Activated CD4-positive, alpha-beta T cell treated with anti-CD3 and anti-CD28 coated beads, Interleukin-2, amount 50 U/mL, for 16 hours (primary cell): ENCODE data around the gene MICAL2.

Experiments used
- DNase-seq: peaks from one replicate; pipeline ENCODE4 v3.0.0-alpha.2; 2020

Gene MICAL2

DNA sequence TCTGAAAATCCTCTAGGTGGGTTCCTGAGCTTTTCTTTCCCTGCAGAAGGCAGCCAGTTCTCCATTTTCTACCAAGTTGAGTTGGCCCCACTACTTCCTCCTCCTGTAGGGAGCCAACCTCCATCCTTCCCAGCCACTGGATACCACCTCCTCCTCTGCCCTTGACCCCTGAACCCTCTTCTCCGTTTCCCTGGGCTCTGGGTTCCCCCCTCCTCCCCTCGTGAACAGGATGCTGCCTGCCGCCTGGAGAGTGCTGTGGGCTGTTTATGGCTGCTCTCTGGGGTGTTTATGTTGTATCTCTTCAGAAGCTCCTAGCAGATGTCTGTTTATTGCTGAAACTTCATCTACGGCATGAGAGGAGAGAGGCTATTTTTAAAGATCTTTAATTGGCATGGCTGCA, 8.6 kb downstream of the MICAL2 start:
- no peak for DNase-seq

DNA sequence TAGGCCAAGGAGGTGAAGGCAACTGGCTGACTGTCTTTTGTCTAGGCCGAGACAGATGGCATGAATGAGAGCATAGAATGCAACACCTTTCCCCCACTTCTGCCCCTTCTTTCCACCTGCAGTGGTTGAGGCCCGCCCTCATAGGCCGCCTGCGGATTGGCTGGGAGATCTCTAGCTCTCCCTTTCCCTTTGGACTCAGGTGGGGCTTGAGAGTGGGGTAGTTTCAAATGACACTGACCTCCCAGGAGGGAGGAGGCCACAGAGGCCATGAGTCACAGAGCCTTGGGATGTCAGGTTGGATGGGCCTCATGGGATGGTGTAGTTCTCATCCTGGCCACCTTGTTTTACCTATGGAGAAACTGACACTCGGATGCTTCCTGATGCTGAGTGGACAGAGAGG, 9.1 kb downstream of the MICAL2 start:
- no peak for DNase-seq

DNA sequence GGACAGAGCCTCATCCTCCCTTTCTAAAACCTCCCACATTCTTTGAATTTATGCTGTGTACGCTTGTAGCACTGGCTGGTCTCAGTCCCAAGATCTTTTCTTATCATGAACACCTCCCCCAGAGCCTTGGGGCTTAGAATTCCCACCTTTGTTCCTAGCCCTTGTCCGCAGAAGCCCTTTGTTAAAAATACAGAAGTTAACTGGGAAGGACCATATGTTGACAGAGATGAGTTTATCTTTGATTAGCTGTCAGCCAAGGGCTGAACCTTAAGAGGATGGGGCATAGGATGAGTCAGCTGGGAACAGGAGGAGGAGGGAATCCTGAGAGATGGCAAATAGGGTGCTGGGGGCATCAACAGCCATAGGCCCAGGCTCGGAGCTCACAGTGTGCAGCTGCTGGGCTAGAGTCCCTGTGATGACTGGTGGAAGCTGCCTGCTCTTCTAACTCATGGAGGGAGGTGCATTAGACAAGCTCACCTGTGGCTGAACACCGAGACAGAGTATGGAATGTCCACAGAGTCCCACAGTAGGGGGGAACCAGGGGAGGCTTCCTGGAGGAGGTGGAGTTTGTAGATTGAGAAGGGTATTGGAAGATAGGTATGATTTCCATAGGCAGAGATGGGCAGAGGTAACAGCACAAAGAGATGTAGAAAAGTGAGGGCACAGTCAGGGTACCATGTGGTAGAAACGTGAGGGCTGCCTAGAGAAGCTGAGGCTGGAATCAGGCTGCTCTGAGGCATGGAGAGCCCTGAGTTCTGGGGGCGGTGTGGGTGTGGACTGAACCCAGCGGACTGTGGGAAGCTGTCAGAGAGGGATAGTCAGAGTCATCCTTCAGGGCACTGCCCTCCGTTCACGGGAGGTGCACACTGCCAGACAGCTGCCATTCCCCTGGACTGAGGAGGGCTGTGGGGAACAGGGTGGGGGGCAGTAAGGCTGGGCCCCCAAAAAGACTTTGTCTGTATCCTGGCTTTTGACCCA, 9.9 kb downstream of the MICAL2 start:
- DNase-seq: no peak

DNA sequence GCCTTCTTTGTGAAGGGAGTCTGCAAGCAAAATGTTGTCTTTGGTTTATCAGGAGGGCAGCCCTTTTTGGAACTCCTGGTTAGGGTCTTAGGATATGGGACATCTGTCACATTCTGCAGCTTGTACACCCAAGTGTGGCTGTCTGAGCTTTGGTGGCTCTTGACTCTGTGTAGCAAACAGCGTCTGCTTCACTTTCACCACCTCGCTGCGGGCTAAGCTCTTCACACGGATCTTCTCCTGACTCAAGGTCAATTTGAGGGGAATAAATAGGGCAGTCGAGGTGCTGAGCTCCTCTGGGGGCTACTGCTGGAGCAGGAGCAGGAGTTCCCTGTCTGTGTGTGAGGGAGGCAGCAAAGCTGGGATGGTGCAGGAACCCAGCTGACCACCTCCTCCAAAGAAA, 10.6 kb downstream of the MICAL2 start:
- DNase-seq: no peak

DNA sequence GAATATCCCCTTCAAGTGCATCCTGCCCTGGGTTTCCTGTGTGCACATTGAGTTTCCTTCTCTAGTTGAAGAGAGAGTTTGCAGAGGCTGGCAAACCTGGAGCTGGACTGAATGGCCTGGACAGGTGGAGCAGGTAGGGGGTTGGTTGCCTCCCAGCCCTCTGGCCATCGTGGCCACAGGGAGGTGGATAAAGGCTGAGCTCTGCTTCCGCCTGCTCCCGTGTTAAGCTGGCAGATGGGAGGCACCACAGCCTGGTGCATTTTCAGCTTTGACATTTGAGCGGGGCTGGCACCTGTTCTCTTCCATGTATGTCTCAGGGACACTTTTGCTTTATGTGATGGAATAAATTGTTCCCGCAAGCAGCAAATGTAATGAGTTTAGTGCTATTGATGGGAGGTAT, 11.1 kb downstream of the MICAL2 start:
- DNase-seq: no peak

DNA sequence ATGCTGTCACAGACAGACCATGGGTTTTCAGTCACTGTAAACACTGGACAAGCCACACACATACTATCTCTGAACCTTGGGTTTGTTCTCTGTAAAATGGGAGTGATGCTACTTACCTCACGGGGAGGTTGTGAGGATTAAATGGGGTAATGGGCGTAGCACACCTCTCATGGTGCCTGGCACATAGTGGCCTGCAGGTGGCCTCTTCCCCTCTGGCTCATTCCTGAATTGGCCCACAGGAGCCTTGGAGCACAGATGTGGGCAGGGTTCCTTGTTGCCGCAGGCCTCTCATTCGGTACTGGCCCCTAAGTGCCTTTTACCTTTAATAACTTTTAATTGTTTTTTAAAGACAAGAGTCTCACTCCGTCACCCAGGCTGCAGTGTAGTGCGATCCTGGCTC, 11.7 kb downstream of the MICAL2 start:
- no peak for DNase-seq

DNA sequence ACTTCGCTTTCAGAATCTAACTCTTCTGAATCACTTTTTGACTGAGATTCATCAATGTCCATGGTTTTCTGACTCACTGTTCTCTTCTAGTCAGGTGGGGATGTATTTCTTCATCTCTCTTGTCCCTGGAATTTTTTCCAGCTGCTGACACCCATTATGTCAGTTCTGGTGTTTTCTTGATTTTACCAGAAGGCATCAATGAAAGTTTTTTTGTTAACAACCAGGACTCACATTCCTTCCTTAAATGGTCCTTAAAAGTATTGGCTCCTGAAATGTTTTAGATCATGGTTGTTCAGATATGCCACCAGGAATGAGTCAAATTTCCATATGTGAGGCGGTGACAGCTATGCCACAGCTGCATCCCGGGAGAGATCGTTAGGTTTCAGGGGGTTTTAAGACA, 12.9 kb downstream of the MICAL2 start:
- DNase-seq: no peak

DNA sequence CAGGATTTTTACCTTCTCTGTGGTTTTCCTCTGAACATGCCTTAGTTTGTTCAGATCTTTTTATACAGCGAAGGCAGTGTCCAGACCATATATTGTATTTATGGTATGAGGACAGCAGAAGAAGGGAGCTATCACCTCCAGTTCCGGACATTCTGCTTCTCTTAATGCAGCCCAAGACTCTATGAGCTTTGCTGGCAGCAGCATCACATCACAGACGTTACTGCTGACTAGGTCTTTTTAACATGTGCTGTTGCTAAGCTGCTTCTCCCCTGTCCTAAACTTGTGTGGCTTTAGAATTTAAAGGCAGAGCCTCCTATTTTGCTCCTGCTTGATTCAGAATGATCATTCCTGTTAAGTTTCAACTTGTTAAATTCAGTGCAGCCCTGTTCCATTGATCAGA, 13.4 kb downstream of the MICAL2 start:
- no peak for DNase-seq

DNA sequence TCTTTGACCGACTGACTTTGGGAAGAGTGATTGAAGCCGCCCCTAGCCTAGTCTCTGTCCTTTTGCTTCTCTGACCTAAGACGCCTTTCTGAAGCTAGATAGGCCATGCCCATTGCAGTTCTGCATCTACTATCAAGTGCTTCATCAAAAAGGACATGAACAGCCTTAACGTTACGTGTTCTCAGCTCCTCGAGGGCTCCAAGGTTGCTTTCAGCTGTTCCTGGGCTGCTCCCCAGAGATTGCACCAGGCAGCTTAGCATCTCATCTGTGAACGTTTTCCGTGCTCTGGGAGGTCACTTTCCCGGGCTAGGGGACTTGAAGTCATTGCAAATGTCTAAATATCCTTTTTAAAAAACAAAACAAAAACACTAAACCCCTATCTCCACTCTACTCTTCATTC, 13.9 kb downstream of the MICAL2 start:
- no peak for DNase-seq

DNA sequence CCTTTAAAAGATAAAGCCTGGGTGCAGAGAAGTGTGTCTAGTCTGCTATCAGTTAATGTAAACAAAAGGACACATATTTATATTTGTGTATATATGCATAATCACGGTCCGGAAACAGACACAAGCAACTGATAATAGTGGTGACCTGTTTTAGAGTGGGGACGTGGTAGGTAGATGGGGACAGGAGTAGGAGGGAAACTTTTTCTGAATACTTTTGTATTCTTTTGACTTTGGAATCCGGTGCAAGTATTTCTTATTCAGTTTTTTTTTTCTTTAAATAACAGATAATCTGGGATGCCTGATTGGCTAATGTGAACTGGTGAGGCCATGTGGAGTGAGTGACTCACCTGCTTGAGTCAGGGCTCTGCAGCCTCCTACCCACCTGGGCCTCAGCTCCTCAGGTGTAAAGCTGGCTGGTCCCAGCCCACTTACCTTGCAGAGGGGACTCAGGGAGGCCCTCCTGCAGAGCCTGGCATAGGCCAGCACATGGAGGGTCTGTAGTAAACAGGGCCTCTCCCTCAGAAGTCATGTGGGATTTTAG, 15.3 kb downstream of the MICAL2 start:
- DNase-seq: no peak

DNA sequence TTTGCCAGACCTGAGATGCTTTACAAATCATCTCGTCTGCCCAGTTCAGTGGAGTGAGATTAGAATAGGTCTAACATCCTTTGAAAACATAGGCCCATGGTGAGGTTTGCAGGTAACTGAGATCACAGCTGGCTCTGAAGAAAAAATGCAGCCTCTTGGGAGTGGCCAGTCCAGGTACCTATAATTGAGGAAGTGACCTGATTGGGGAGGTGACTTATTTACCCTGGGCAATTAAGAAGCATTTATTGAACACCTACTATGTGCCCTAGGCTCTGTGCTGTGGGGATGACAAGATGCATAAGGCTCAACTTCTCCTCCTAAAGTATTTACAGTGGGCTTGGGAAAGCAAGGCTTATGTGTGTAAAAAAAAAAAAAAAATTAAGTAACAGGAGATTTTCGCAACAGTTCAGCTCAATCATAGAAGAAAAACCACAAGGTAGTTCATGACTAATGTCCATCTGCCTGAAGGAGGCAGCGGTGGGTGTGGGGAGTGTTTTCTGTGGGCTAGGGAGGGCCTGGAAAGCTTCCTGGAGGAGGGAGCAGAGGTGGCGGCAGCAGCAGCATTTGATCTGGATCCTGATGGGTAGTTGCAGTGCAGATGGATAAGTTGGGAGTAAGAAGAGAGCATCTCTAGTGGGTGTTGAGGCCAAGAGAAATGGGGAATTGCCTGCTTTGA, 16.1 kb downstream of the MICAL2 start:
- no peak for DNase-seq

DNA sequence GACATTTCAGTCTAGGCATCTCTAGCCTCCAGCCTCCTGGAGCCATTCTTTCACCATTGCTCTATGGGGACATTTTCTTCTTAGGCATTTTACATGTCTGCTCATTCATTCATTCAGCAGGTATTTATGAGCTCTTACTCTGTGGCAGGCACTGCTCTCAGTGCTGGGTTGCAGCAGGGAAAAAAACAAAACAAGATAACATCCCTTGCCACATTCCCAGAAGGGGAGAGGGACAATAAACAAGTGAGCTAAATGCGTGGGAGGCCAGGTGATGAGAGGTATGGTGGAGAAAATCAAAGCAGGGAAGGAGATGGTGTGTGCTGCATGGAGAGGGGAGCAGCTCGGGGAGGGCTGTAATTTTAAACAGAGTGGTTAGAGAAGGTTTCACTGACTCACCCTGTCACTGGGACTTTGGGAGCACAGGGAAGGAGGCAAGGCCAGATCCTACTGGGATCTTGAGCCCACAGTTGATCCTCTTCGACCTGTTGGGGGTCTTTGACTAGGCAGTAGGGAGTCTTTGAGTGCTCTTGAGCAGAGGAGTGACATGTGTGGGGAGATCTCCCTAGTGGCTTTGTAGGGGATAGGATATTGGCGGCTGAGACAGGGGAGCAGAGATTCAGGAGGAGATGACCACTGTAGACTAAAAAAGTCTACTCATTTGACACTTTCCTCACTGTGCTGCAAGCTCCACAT, 17.0 kb downstream of the MICAL2 start:
- DNase-seq: no peak

DNA sequence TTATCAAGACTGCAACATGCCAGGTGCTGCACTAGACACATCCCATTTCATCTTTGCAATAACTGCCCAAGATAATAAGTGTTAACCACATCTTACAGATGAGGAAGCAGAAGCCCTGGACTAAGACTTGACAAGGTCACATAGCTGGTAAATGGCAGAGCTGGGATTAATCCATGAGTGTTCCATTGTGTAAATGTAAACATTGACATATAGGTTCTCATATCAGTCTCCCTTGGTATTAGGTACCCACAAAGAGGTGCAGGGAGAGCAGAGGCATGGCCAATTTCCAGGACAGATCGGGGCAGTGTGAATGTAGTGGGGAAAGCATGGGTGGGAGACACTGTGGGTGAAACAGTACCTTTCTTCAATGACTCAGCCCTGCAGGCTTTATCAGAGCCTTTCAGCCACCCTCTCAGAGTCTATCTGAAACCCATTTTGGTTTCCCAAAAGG, 17.9 kb downstream of the MICAL2 start:
- DNase-seq: no peak

DNA sequence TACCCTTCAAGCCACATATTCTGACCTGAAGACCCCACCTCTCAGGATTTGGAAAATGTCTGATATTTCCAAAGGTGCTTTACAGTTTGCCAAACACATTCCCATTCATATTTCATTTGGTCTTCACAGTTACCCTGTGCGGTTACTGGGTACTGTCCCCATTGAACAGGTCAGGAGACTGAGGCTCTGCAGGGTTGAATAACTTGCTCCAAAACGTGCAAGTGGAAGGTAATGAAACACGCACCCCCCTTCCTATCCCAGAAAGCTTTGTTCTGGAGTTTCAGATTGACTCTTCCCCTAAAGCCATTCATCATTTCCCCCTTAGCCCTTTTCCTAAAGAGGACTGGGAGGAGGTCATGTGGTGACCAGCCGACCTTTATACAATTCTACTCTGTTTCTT, 18.8 kb downstream of the MICAL2 start:
- DNase-seq: no peak

DNA sequence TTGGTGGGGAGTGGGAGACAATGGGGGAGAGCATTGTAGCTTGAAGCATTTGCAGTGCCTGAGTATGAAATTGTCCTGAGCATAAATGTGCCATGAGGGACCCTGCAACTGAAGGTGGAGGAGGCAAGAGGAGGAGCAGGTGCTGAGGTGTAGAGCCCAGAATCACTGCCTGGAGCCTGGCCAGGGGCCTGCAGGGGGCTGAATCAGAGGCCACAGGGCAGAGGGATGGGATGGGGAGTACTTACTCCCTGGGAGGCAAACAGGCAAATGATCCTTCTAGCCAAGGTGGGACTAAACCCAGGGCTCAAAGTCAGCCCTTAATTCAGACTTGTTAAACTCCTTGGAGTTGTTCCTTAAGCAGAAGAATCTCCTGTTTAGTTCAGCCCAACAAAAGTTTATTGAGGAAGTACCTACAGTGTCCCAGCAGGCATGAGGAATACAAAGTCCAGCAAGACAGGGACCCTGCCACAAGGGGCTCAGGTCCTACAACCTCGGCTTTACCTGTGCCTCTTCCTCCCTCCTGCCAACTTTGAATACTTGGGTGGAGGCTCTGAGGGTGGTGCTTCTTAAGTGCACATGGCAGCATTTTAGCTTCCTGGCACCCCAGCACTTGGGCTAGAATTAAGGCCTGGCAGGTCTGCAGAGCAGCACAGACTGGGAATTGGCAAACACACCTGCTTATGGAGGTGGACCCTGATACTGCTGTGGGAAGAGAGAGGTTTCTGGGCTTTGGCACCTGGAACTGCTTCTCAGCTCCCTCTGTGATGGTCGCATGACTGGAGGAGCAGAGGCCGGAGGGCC, 20.0 kb downstream of the MICAL2 start:
- no peak for DNase-seq

DNA sequence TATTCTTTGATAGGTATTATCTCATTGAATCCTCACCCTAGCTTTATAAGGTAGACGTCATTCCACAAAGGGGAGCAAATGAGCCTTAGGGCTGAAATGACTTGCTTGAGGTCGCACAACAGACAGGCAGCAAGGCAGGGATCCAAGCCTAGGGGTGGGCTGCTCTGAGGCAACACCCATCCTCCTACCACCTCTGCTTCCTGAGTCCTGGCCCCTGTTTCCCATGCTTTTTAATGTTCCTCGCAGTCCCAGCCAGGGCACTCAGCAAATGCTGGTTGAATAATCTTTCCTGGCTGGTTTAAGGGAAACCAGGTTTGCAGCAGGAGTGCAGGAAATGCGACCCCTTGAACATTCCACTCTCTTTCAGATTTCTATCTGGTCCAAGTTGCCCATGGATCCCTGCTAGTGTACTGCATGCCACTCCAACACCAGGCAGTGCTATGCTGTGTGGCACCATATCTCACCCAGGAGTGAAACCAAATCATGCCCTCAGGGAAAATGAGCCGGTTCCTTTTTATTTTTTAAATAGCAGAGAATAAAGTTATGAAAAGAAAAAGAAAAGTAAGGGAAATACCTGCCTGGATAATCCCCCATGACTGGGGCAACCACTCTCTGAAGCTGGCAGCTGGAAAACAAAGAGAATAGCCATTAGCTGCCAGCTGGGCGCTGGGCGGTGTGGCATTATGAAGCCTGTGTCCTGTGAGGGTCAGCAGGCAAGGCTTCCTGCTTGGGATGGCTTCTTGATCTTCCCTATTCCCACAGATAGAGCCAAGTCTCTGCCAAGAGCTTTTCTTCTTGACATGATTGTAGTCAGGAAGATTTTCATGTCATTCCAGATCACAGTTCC, 21.8 kb downstream of the MICAL2 start:
- DNase-seq: no peak

DNA sequence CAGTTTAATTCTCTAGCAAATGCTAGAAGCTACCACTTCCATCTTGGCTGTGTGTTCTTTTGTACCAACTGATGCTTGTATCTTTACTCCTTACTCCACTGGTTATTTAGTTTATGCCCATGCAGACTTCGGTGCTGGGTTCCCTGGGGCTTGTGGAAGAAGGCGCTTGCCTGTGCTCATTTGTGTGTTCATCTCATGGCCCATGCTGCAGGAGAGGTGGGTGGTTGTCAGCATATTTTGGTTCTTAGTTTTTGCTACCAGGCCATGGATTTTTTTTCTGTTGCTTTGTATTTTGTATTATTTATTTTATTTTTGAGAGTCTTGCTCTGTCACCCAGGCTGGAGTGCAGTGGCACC, 22.4 kb downstream of the MICAL2 start:
- no peak for DNase-seq

DNA sequence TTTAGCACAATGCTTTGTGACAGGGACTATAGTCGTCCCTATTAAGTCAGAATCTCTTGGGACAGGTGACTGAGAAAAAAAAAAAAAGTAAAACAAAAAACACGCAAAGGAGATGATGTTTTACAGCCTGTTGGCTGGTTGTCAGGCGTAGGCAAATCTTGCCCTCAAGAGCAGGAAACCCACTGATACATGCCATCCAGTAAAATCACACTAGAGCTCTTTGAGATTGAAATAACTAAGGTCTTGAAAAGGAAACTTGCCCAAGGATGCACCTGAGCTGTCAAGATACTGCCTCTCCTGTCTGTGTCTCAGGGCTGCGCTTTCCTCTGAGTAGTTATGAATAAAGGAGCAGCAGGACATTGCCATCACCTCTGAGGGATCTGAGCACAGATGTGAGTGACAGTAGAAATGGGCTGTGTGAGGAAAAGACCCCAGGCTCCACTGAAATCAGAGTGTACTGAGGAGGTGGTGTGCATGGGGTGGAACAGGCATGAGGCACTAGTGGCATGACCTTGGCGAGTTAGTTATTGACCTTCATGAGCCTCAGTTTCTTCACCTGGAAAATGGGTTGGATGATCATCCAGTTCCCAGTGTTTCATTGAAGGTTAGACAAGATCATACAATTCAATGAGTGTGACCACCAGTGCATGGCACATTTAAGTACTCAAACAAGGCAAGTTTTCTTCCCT, 23.3 kb downstream of the MICAL2 start:
- DNase-seq: no peak

DNA sequence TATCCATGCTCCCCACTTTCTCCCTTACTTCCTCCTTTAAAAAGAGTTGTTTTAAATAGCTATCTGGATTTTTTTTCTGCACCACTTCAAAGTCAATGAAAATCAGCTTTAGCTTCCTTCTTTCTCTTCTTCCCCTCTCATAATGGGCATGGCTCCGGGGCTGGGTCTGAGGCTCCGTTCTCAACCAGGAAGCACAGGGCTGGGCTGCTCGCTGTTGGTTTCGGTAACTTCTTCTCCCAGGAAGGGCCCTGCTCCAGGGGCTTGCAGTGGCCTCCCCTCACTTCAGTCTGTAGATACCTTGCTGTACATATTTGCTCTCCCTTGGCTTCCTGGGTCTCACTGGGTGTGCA, 23.8 kb downstream of the MICAL2 start:
- DNase-seq: no peak

DNA sequence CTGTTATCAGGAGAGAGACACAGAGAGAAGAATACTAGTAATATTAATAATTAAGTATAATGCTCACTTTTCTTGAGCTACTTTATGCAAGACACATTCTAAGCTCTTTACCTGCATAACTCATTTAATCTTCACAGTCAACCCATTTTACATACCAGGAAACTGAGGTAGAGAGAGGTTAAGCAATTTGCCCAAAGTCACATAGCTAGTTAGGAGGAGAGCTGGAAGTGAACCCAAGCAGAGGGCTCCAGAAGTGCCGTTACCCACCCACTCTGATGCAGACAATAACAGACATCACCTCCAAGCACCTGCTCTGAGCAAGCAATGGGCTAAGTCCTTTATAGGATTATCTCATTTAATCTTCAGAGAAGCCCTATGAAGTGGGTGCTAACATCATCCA, 24.8 kb downstream of the MICAL2 start:
- DNase-seq: no peak
